Measurements from ENCODE around the gene GEMIN5.

DNA sequence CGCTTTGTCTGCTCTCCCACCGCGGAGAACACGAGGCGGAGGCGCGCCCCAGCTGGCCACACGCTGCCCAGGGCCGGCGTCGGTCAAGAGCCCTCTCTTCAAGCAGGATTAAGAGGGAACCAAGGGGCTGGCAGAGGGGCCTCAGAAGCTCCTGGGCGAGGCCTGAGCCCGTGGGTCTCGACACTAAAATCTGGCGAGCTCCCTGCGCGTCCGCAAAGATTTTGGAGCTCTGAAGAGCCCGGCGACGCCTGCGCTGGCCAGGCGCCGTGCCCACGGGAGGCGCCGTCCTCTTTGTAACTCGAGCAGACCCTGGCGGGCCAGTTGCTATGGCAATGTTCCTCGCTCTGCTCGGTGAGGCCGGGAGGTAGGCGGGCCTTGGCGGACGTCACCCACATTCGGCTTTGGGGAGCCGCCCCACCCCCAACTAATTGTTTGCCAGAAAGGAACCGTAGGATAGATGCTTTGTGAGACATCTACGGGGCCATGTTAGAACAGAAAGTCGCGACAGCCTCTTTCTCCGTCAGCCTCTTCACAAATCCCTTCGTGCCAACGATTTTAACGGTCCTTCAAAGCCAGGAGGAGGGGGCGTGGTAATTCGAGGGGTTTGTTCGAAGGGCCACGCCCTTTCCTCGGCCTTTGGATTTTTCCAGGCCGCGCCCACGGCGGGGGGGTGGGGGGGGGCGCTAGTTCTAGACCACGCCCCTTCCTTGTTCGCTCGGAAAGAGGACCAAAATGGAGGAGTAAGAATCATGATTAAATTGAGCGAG lies 80.3 kb downstream of the GEMIN5 start:
- TF ChIP-seq, protein P1, sequence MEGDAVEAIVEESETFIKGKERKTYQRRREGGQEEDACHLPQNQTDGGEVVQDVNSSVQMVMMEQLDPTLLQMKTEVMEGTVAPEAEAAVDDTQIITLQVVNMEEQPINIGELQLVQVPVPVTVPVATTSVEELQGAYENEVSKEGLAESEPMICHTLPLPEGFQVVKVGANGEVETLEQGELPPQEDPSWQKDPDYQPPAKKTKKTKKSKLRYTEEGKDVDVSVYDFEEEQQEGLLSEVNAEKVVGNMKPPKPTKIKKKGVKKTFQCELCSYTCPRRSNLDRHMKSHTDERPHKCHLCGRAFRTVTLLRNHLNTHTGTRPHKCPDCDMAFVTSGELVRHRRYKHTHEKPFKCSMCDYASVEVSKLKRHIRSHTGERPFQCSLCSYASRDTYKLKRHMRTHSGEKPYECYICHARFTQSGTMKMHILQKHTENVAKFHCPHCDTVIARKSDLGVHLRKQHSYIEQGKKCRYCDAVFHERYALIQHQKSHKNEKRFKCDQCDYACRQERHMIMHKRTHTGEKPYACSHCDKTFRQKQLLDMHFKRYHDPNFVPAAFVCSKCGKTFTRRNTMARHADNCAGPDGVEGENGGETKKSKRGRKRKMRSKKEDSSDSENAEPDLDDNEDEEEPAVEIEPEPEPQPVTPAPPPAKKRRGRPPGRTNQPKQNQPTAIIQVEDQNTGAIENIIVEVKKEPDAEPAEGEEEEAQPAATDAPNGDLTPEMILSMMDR (IDR thresholded peaks at IDR 0.05; ENCODE audit: borderline replicate concordance, extremely low read depth, low read length, poor library complexity, severe bottlenecking), result no peak
- no peak for TF ChIP-seq EZH2 (IDR thresholded peaks at IDR 0.05; ENCODE audit: borderline replicate concordance, low read depth, low read length, severe bottlenecking)

All from DND-41 (cell line).